GM18499 (cell line): Measurements from ENCODE around the gene USP14.

Experiments
- ATAC-seq: cut with Tn5 transposase; IDR thresholded peaks from one replicate; pipeline ENCODE4 v1.9.1; 2021; ENCODE audit warnings: moderate number of reproducible peaks; ENCODE audit not compliant: insufficient read depth, unreplicated experiment

The USP14 gene

DNA sequence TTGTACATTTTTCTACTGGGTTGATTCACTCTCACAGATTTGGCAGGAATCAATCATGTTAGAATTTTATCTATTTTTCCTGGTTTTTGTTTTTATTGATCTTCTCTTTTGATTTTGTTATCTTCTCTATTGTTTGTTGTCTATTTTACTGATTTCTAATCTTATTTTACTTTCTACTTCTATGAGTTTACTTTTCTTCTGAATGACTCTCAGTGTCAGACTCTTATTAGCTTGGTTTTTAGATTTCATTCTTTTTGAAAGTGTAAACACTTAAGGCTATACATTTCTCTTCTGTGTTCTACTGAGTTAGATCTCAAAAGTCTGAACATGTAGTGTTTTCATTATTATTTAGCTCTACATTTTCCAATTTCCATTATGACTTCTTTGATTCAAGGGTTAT, 62.4 kb downstream of the USP14 start:
- ATAC-seq = no peak

GRCh38 chr18:225745-226144, 67.4 kb downstream of the USP14 start:
- ATAC-seq = no peak

DNA sequence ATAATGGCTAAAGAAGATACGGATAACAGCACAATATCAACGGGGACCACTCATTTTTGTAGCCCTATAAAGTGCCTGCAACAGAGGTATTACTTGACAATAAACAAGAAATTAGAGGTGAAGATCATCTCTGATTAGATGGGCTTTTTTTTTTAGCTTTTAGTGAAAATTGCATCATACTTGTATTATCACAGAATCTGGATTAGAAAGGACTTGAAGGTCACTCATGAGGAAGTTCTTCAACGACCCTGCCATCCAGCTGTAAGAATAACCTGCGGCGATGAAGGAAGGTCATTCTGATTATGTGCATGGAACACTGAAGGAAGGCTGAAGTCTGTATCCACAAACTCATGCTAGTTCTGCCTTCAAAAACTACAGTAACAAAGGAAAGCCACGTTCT, 69.0 kb downstream of the USP14 start:
- ATAC-seq = no peak

GRCh38 chr18:227902-228301, 69.5 kb downstream of the USP14 start:
- ATAC-seq = no peak

DNA sequence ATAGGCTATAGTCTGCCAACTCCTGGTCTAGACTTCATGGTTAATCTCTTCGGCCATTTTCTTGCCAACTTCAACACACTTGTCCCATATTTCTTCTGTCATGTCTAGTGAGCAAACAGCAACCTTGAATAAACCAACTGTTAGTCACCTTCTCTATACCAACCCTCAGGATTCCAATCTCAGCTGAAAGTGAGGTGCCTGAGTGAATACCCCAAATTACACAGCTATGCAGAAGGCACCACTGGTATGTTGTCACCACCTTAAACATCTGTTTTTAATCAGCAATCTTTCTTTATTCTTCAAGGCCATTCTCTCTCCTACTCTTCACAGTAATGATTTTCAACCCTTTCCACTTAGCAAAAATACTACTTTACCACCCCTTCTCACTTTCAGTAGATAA, 70.2 kb downstream of the USP14 start:
- ATAC-seq = no peak

GRCh38 chr18:231563-231962, 73.2 kb downstream of the USP14 start:
- no peak for ATAC-seq

GRCh38 chr18:240175-240574, 81.8 kb downstream of the USP14 start:
- no peak for ATAC-seq

- ATAC-seq = no peak
Observed at GRCh38 chr18:245282-245847, 87.0 kb downstream of the USP14 start.

- no peak for ATAC-seq
Observed at GRCh38 chr18:248053-248452, 89.7 kb downstream of the USP14 start.

- no peak for ATAC-seq
Observed at GRCh38 chr18:250685-251084, 92.3 kb downstream of the USP14 start.

DNA sequence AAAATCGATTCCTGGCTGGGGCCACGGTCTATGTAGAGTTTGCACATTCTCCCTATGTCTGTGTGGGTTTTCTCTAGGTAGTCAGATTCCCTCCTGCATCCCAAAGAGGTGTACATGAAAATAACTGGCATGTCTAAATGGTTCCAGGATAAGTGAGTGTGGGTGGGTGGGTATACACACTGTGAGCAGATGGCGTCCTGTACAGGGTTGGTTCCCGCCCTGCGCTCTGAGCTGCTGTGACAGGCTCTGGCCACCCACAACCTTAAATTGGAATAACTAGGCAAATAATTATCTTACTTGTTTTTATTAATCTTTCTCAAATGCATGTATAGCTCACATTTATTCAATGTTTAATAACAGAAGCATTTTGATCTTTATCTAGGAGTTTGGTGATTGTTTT, 93.2 kb downstream of the USP14 start:
- no peak for ATAC-seq

DNA sequence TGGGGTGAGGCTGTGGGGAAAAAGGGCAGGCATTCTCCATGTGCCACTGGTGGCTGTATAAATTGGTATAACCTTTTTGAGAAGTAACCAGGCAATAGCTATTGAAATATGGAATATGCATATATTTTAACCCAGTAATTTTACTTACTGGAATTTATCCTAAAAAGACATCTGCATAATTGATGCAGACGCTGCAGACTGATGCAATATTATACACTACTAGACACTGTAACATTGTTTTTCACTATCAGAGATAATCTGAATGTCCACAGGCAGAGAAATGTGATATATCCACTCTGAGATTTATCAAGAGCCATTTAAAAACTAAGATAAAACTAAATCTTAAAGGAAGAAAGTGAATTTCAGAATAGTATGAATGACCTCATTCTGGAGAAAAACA, 94.8 kb downstream of the USP14 start:
- no peak for ATAC-seq

- no peak for ATAC-seq
Observed at GRCh38 chr18:255171-255570, 96.8 kb downstream of the USP14 start.

GRCh38 chr18:260547-260946, 102.2 kb downstream of the USP14 start:
- ATAC-seq = no peak

DNA sequence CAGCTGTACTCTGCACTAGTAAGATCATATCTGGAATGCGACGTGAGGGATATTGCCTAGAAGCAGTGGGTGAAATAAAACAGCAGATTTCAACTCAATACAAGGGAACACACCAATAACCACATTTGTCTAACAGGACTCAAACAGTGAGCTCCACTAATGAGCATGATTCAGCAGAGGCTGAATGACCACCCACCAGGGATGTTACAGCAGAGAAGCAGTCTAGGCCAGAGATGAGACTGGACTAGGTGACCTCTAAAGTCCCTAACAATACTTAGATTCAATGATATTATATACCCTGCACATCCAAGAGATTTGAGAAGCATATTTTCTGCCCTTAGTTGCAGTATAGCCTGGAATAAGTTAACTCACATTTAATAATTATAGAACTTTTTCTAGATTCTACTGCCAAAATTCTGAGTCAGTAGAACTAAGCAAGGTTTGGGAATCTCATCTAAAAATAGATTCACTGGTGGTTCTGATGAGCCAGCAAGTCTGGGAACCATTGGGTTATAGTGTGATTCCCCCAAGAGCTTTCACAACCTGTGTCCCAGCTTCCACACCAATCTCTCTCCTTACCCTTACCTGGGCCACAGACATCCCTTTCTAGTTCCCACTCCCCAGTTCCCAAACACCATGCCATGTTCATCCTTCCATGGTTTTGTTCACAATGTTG, 103.2 kb downstream of the USP14 start:
- no peak for ATAC-seq
